ENCODE results near the gene TP53AIP1.

Gene TP53AIP1

GRCh38 chr11:128928400-128928799 lies 14.3 kb downstream of the TP53AIP1 start:
- Histone ChIP-seq H3K36me3 (no peaks in the 10 kb centered on the region), H3K27me3 (ENCODE audit: insufficient read depth, low read depth, severe bottlenecking) (no peaks in the 10 kb centered on the region), H3K9me3 (ENCODE audit: severe bottlenecking) (no peaks in the 10 kb centered on the region), H3K27ac (no peak overlapping the region), H3K4me3 (ENCODE audit: low read depth, low read length) (no peak overlapping the region)
- no peak for TF ChIP-seq CTCF (IDR thresholded peaks at IDR 0.05; ENCODE audit: low read depth, low read length)
- DNase-seq: no peak

- Histone ChIP-seq H3K4me3 (ENCODE audit: low read depth, low read length) (no peak overlapping the region), H3K36me3 (no peaks in the 10 kb centered on the region), H3K27me3 (ENCODE audit: insufficient read depth, low read depth, severe bottlenecking) (no peaks in the 10 kb centered on the region), H3K27ac (no peak overlapping the region), H3K9me3 (ENCODE audit: severe bottlenecking) (no peaks in the 10 kb centered on the region)
- DNase-seq: no peak
- no peak for TF ChIP-seq CTCF (IDR thresholded peaks at IDR 0.05; ENCODE audit: low read depth, low read length)
These were observed 14.9 kb downstream of the TP53AIP1 start for GRCh38 chr11:128927683-128928336.

- TF ChIP-seq CTCF (IDR thresholded peaks at IDR 0.05; ENCODE audit: low read depth, low read length): no peak
- no peaks in the 10 kb centered on the region for H3K9me3 ChIP-seq (ENCODE audit: severe bottlenecking)
- H3K36me3 ChIP-seq: no peaks in the 10 kb centered on the region
- no peaks in the 10 kb centered on the region for H3K27me3 ChIP-seq (ENCODE audit: insufficient read depth, low read depth, severe bottlenecking)
- no peak overlapping the region for H3K4me3 ChIP-seq (ENCODE audit: low read depth, low read length)
- DNase-seq: no peak
- no peak overlapping the region for H3K27ac ChIP-seq
These were observed 15.6 kb downstream of the TP53AIP1 start for GRCh38 chr11:128927108-128927461.

- no peak for DNase-seq
- Histone ChIP-seq H3K9me3 (ENCODE audit: severe bottlenecking) (no peaks in the 10 kb centered on the region), H3K27me3 (ENCODE audit: insufficient read depth, low read depth, severe bottlenecking) (no peaks in the 10 kb centered on the region), H3K4me3 (ENCODE audit: low read depth, low read length) (no peak overlapping the region), H3K27ac (no peak overlapping the region), H3K36me3 (no peaks in the 10 kb centered on the region)
- TF ChIP-seq CTCF (IDR thresholded peaks at IDR 0.05; ENCODE audit: low read depth, low read length): no peak
These were observed 16.1 kb downstream of the TP53AIP1 start for GRCh38 chr11:128926437-128927107.

- H3K27me3 ChIP-seq (ENCODE audit: insufficient read depth, low read depth, severe bottlenecking): no peaks in the 10 kb centered on the region
- TF ChIP-seq CTCF (IDR thresholded peaks at IDR 0.05; ENCODE audit: low read depth, low read length): no peak
- no peak for DNase-seq
These were observed 16.7 kb downstream of the TP53AIP1 start for GRCh38 chr11:128926000-128926399.

GRCh38 chr11:128925250-128925600 lies 17.4 kb downstream of the TP53AIP1 start:
- H3K9me3 ChIP-seq (ENCODE audit: severe bottlenecking): no peaks in the 10 kb centered on the region
- H3K27me3 ChIP-seq (ENCODE audit: insufficient read depth, low read depth, severe bottlenecking): no peaks in the 10 kb centered on the region
- H3K27ac ChIP-seq: no peak overlapping the region
- TF ChIP-seq CTCF (IDR thresholded peaks at IDR 0.05; ENCODE audit: low read depth, low read length): no peak
- no peaks in the 10 kb centered on the region for H3K36me3 ChIP-seq
- H3K4me3 ChIP-seq (ENCODE audit: low read depth, low read length): no peak overlapping the region
- no peak for DNase-seq

More at GRCh38 chr11:128926000-128926399, 16.7 kb downstream of the TP53AIP1 start:
- no peak overlapping the region for H3K4me3 ChIP-seq (ENCODE audit: low read depth, low read length)
- H3K9me3 ChIP-seq (ENCODE audit: severe bottlenecking): no peaks in the 10 kb centered on the region
- H3K36me3 ChIP-seq: no peaks in the 10 kb centered on the region
- H3K27ac ChIP-seq: no peak overlapping the region
